ENCODE measurements around the gene WWC2.

The WWC2 gene

DNA sequence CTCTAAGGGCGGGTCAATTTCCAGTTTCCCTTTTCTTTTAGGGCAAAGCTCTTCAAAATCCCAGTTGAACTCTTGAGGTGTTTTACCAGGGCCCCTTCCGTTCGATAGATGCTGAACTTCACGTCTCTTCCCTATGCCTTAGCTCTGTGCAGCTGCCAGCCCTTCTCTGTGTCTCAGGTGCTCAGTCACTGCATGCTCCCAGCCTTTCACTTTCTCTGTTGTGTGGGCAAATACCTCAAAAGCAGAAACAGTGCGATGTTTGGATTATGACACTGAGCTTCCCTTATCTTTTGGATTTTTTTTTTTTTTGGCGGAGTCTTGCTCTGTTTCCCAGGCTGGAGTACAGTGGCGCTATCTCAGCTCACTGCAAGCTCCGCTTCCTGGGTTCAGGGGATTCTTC lies 112.5 kb downstream of the WWC2 start:
- H3K4me3 ChIP-seq (ENCODE audit: low read length, poor library complexity, severe bottlenecking) = no peak overlapping the region
- no peak overlapping the region for H3K9ac ChIP-seq (ENCODE audit: low read depth, low read length, poor library complexity, severe bottlenecking)
- TF ChIP-seq CTCF (conservative IDR thresholded peaks at IDR 0.05; ENCODE audit: low read length) (no peak), EZH2phosphoT487 (IDR thresholded peaks at IDR 0.05; ENCODE audit: borderline replicate concordance) (no peak)
- H3F3A ChIP-seq (ENCODE audit: low read depth) = no peaks in the 10 kb centered on the region
- no peaks in the 10 kb centered on the region for H3K27me3 ChIP-seq (ENCODE audit: insufficient read depth, low read length, poor library complexity, severe bottlenecking)
- H3K4me2 ChIP-seq (ENCODE audit: low read depth, low read length, poor library complexity, severe bottlenecking) = no peak overlapping the region
- no peaks in the 10 kb centered on the region for H4K20me1 ChIP-seq (ENCODE audit: insufficient read depth, low read length, poor library complexity, severe bottlenecking)
- H3K9me2 ChIP-seq (replicated peaks; ENCODE audit: low read depth, low read length) = no peaks in the 10 kb centered on the region
- no peaks in the 10 kb centered on the region for H3K4me1 ChIP-seq (ENCODE audit: insufficient read depth, low read length, poor library complexity, severe bottlenecking)
- no peaks in the 10 kb centered on the region for H3K36me3 ChIP-seq (ENCODE audit: insufficient read depth, low read length)
- H3K79me2 ChIP-seq (ENCODE audit: insufficient read depth, low read length) = no peaks in the 10 kb centered on the region
- H3K9me3 ChIP-seq (ENCODE audit: insufficient read depth, low read depth, low read length) = no peaks in the 10 kb centered on the region
- no peak overlapping the region for H2AFZ ChIP-seq (ENCODE audit: low read length)

GRCh38 chr4:183213996-183214395 lies 114.9 kb downstream of the WWC2 start:
- H3K9me2 ChIP-seq (replicated peaks; ENCODE audit: low read depth, low read length) = no peaks in the 10 kb centered on the region
- H3K4me1 ChIP-seq (ENCODE audit: insufficient read depth, low read length, poor library complexity, severe bottlenecking) = no peaks in the 10 kb centered on the region
- no peak overlapping the region for H3K9ac ChIP-seq (ENCODE audit: low read depth, low read length, poor library complexity, severe bottlenecking)
- H3K4me2 ChIP-seq (ENCODE audit: low read depth, low read length, poor library complexity, severe bottlenecking) = no peak overlapping the region
- no peak overlapping the region for H3K4me3 ChIP-seq (ENCODE audit: low read length, poor library complexity, severe bottlenecking)
- H3K27me3 ChIP-seq (ENCODE audit: insufficient read depth, low read length, poor library complexity, severe bottlenecking) = no peaks in the 10 kb centered on the region
- no peaks in the 10 kb centered on the region for H4K20me1 ChIP-seq (ENCODE audit: insufficient read depth, low read length, poor library complexity, severe bottlenecking)
- H3K36me3 ChIP-seq (ENCODE audit: insufficient read depth, low read length) = no peaks in the 10 kb centered on the region
- TF ChIP-seq EZH2phosphoT487 (IDR thresholded peaks at IDR 0.05; ENCODE audit: borderline replicate concordance) = no peak
- 0 out of 2 replicates have a peak, but pooled peaks have one; percentile 13 for TF ChIP-seq CTCF (conservative IDR thresholded peaks at IDR 0.05; ENCODE audit: low read length)
- no peaks in the 10 kb centered on the region for H3K9me3 ChIP-seq (ENCODE audit: insufficient read depth, low read depth, low read length)
- no peaks in the 10 kb centered on the region for H3K79me2 ChIP-seq (ENCODE audit: insufficient read depth, low read length)
- H2AFZ ChIP-seq (ENCODE audit: low read length) = no peak overlapping the region
- H3F3A ChIP-seq (ENCODE audit: low read depth) = no peaks in the 10 kb centered on the region

DNA sequence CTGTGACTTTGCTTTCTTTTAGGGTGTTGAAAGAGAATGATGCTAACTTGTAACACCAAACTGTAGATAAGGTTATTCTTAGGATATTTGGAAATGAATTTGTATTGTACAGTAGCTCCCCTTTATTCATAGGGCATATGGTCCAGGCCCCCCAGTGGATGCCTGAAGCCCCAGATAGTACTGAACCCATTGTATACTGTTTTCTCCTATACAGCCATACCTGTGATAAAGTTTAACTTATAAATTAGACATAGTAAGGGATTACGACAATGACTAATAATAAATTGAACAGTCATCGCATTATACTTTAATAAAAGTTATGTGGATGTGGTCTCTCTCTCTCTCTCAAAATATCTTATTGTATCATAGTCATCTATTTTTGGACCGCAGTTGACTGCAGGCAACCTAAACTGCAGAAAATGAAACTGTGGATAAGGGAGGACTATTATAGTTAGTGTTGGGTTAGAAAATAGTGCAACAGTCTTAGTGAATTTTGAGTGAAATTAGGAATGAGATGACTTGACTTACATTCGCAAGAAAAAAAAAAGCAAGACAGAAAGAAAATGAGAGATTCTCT lies 115.9 kb downstream of the WWC2 start:
- no peaks in the 10 kb centered on the region for H3K9me3 ChIP-seq (ENCODE audit: insufficient read depth, low read depth, low read length)
- H3F3A ChIP-seq (ENCODE audit: low read depth) = no peaks in the 10 kb centered on the region
- no peak overlapping the region; the same call in 1 of the 2 replicates for H2AFZ ChIP-seq (ENCODE audit: low read length)
- H4K20me1 ChIP-seq (ENCODE audit: insufficient read depth, low read length, poor library complexity, severe bottlenecking) = no peaks in the 10 kb centered on the region
- H3K4me2 ChIP-seq (ENCODE audit: low read depth, low read length, poor library complexity, severe bottlenecking) = no peak overlapping the region
- no peak overlapping the region for H3K4me3 ChIP-seq (ENCODE audit: low read length, poor library complexity, severe bottlenecking)
- H3K4me1 ChIP-seq (ENCODE audit: insufficient read depth, low read length, poor library complexity, severe bottlenecking) = no peaks in the 10 kb centered on the region
- no peaks in the 10 kb centered on the region for H3K36me3 ChIP-seq (ENCODE audit: insufficient read depth, low read length)
- no peaks in the 10 kb centered on the region for H3K9me2 ChIP-seq (replicated peaks; ENCODE audit: low read depth, low read length)
- H3K9ac ChIP-seq (ENCODE audit: low read depth, low read length, poor library complexity, severe bottlenecking) = no peak overlapping the region
- no peaks in the 10 kb centered on the region for H3K79me2 ChIP-seq (ENCODE audit: insufficient read depth, low read length)
- TF ChIP-seq EZH2phosphoT487 (IDR thresholded peaks at IDR 0.05; ENCODE audit: borderline replicate concordance) = no peak
- TF ChIP-seq CTCF (conservative IDR thresholded peaks at IDR 0.05; ENCODE audit: low read length) = no peak
- H3K27me3 ChIP-seq (ENCODE audit: insufficient read depth, low read length, poor library complexity, severe bottlenecking) = no peaks in the 10 kb centered on the region

Data from Loucy (cell line).